Naive thymus-derived CD4-positive, alpha-beta T cell (primary cell): ENCODE data around the gene MUC15. TPM values are rescaled to one million over a fixed set of nuclear protein-coding genes. Genes with fewer than 3 reads are reported as not detected.

Source experiments
- ATAC-seq: fragments of 150-1000 bp; cut with Tn5 transposase; 2 replicates; pipeline ENCODE4 v1.10.0; 2021; ENCODE audit warnings: mild to moderate bottlenecking, moderate library complexity
- CTCF ChIA-PET: fragments of 350-600 bp; sonication (Branson Sonifier 250); formaldehyde crosslinking; loops from one replicate; lab custom pipeline; 2021; ENCODE audit warnings: antibody characterized with exemption; lab: Charles Lee
- POLR2A ChIA-PET: fragments of 350-600 bp; sonication (Branson Sonifier 250); formaldehyde crosslinking; loops from one replicate; lab custom pipeline; 2021; ENCODE audit warnings: antibody characterized with exemption, inconsistent platforms; lab: Charles Lee
- DNase-seq, 9 donors: peaks; one replicate each; pipeline versions ENCODE4 v3.0.0 to v3.0.0-alpha.2; 2020 to 2022; ENCODE audit warnings: mixed read lengths in 1 of 9
- H3K27ac ChIP-seq: one replicate; pipeline ENCODE4 v1.7.0; 2013; ENCODE audit warnings: mild to moderate bottlenecking, low read depth, low read length, moderate library complexity
- H3K27me3 ChIP-seq, 2 donors: one replicate each; pipeline ENCODE4 v1.7.0; 2013; ENCODE audit warnings: low read length in 2 of 2, mild to moderate bottlenecking in 2 of 2, moderate library complexity in 2 of 2; ENCODE audit not compliant: control insufficient read depth in 2 of 2, insufficient read depth in 2 of 2
- H3K36me3 ChIP-seq, 3 experiments: 1 replicate in 2 of 3; 2 replicates in 1 of 3; pipeline ENCODE4 v1.7.0; 2013; ENCODE audit warnings: low read length in 3 of 3, mild to moderate bottlenecking in 3 of 3, moderate library complexity in 1 of 3; ENCODE audit not compliant: insufficient read depth in 3 of 3, control insufficient read depth in 2 of 3
- H3K4me1 ChIP-seq, 2 donors: one replicate each; pipeline ENCODE4 v1.7.0; 2013; ENCODE audit warnings: low read length in 2 of 2, mild to moderate bottlenecking in 2 of 2, moderate library complexity in 1 of 2; ENCODE audit not compliant: control insufficient read depth in 2 of 2, insufficient read depth in 2 of 2
- H3K4me3 ChIP-seq: 2 replicates; pipeline ENCODE4 v1.7.0; 2013; ENCODE audit warnings: mild to moderate bottlenecking, low read length
- H3K9me3 ChIP-seq, 3 experiments: 1 replicate in 2 of 3; 2 replicates in 1 of 3; pipeline ENCODE4 v1.7.0; 2013; ENCODE audit warnings: low read length in 3 of 3; ENCODE audit not compliant: control insufficient read depth in 2 of 3
- H3K27ac Mint-ChIP-seq, 9 donors: one replicate each; pipeline ENCODE4 v1.8.0; 2020 to 2022; ENCODE audit warnings: mixed read lengths in 9 of 9, mild to moderate bottlenecking in 8 of 9, moderate library complexity in 5 of 9, inconsistent platforms in 2 of 9
- H3K27me3 Mint-ChIP-seq, 5 donors: one replicate each; pipeline ENCODE4 v1.8.0; 2021 to 2022; ENCODE audit warnings: mixed read lengths in 5 of 5, mild to moderate bottlenecking in 1 of 5
- H3K36me3 Mint-ChIP-seq, 5 donors: one replicate each; pipeline ENCODE4 v1.8.0; 2020 to 2022; ENCODE audit warnings: mixed read lengths in 5 of 5, mild to moderate bottlenecking in 3 of 5, inconsistent platforms in 1 of 5
- H3K4me1 Mint-ChIP-seq, 7 donors: one replicate each; pipeline ENCODE4 v1.8.0; 2020 to 2022; ENCODE audit warnings: mixed read lengths in 7 of 7, mild to moderate bottlenecking in 3 of 7, inconsistent platforms in 1 of 7
- H3K4me3 Mint-ChIP-seq, 10 donors: one replicate each; pipeline ENCODE4 v1.8.0; 2020 to 2022; ENCODE audit warnings: mild to moderate bottlenecking in 10 of 10, mixed read lengths in 10 of 10, moderate library complexity in 6 of 10, inconsistent platforms in 2 of 10
- H3K9me3 Mint-ChIP-seq, 11 donors: one replicate each; pipeline ENCODE4 v1.8.0; 2020 to 2022; ENCODE audit warnings: mixed read lengths in 11 of 11, mild to moderate bottlenecking in 4 of 11, inconsistent platforms in 1 of 11, moderate library complexity in 1 of 11
- intact Hi-C, 2 donors: fragments of 100-400 bp; cut with micrococcal nuclease; formaldehyde crosslinking; loops; one replicate each; pipeline ENCODE4 v1.15.1; 2023
- polyA plus RNA-seq, 2 donors: library from polyadenylated mRNA; unstranded; fragments of 300-500 nt; fragmentation: Illumina TruSeq; gene quantifications; one replicate each; pipeline ENCODE4 v1.2.3, GENCODE V29; 2021
- total RNA-seq, 6 experiments: library from RNA in 5 of 6; stranded (reverse) in 5 of 6; gene quantifications; 1 replicate in 5 of 6; 2 replicates in 1 of 6; pipeline ENCODE4 v1.2.3 and lab custom pipeline; 2021 to 2026

The MUC15 gene
- total and polyA plus RNA-seq, 7 experiments from 2014 or later = not detected

- no peak overlapping the region for H3K27ac Mint-ChIP-seq
- peaks cover 0 to 4% (median 0%) of the 10 kb centered on the region in 5 donors for H3K27me3 Mint-ChIP-seq
- Histone ChIP-seq H3K27ac (no peak overlapping the region), H3K36me3 (no peaks in the 10 kb centered on the region), H3K4me1 (no peaks in the 10 kb centered on the region), H3K4me3 (no peak overlapping the region), H3K9me3 (no peaks in the 10 kb centered on the region), H3K27me3 (no peaks in the 10 kb centered on the region)
- ATAC-seq (no peak), DNase-seq (no peak)
- CTCF ChIA-PET = no interaction called here
- intact Hi-C loops = no loop called here
- POLR2A ChIA-PET = no interaction called here
- H3K4me1 Mint-ChIP-seq = no peaks in the 10 kb centered on the region
- peaks cover 0 to 3% (median 0%) of the 10 kb centered on the region in 11 donors for H3K9me3 Mint-ChIP-seq
- H3K36me3 Mint-ChIP-seq = no peaks in the 10 kb centered on the region
- H3K4me3 Mint-ChIP-seq = no peak overlapping the region
Measured at GRCh38 chr11:26575946-26576345, 3.9 kb upstream of the MUC15 start.

GRCh38 chr11:26573896-26574295 lies 1.8 kb upstream of the MUC15 start:
- H3K27ac Mint-ChIP-seq = no peak overlapping the region
- ATAC-seq (no peak), DNase-seq (no peak)
- POLR2A ChIA-PET = no interaction called here
- intact Hi-C loops = no loop called here
- Histone ChIP-seq H3K27ac (no peak overlapping the region), H3K4me3 (no peak overlapping the region), H3K4me1 (no peaks in the 10 kb centered on the region), H3K9me3 (no peaks in the 10 kb centered on the region), H3K27me3 (no peaks in the 10 kb centered on the region), H3K36me3 (no peaks in the 10 kb centered on the region)
- CTCF ChIA-PET = no interaction called here
- H3K9me3 Mint-ChIP-seq = peaks cover 0 to 3% (median 0%) of the 10 kb centered on the region in 11 donors
- peaks cover 0 to 4% (median 0%) of the 10 kb centered on the region in 5 donors for H3K27me3 Mint-ChIP-seq
- H3K4me3 Mint-ChIP-seq = no peak overlapping the region
- no peaks in the 10 kb centered on the region for H3K4me1 Mint-ChIP-seq
- H3K36me3 Mint-ChIP-seq = no peaks in the 10 kb centered on the region

GRCh38 chr11:26572770-26573402 lies 823 bp upstream of the MUC15 start:
- no peak overlapping the region for H3K4me3 ChIP-seq
- CTCF ChIA-PET = no interaction called here
- H3K9me3 Mint-ChIP-seq = peaks cover 0 to 3% (median 0%) of the 10 kb centered on the region in 11 donors
- no peaks in the 10 kb centered on the region for H3K4me1 Mint-ChIP-seq
- H3K36me3 ChIP-seq = no peaks in the 10 kb centered on the region
- no peaks in the 10 kb centered on the region for H3K36me3 Mint-ChIP-seq
- H3K27me3 ChIP-seq = no peaks in the 10 kb centered on the region
- no peaks in the 10 kb centered on the region for H3K4me1 ChIP-seq
- no peak overlapping the region for H3K27ac ChIP-seq
- ATAC-seq (no peak), DNase-seq (no peak)
- intact Hi-C loops = no loop called here
- no peaks in the 10 kb centered on the region for H3K9me3 ChIP-seq
- H3K4me3 Mint-ChIP-seq = no peak overlapping the region
- no peak overlapping the region for H3K27ac Mint-ChIP-seq
- POLR2A ChIA-PET = no interaction called here
- H3K27me3 Mint-ChIP-seq = peaks cover 0 to 4% (median 0%) of the 10 kb centered on the region in 5 donors

- H3K27ac ChIP-seq = no peak overlapping the region
- intact Hi-C loops = no loop called here
- Mint-ChIP-seq H3K36me3 (no peaks in the 10 kb centered on the region), H3K27ac (no peak overlapping the region), H3K4me1 (no peaks in the 10 kb centered on the region), H3K4me3 (no peak overlapping the region), H3K9me3 (peaks cover 0 to 12% (median 2%) of the 10 kb centered on the region in 11 donors), H3K27me3 (peaks cover 0 to 4% (median 0%) of the 10 kb centered on the region in 5 donors)
- no peaks in the 10 kb centered on the region for H3K27me3 ChIP-seq
- H3K36me3 ChIP-seq = no peaks in the 10 kb centered on the region
- CTCF ChIA-PET = no interaction called here
- DNase-seq = no peak
- no peaks in the 10 kb centered on the region for H3K9me3 ChIP-seq
- H3K4me1 ChIP-seq = no peaks in the 10 kb centered on the region
- no peak overlapping the region for H3K4me3 ChIP-seq
- POLR2A ChIA-PET = no interaction called here
- ATAC-seq = no peak
Measured at GRCh38 chr11:26569646-26570045, 2.4 kb downstream of the MUC15 start.

GRCh38 chr11:26558190-26558589 lies 13.9 kb downstream of the MUC15 start:
- ChIA-PET POLR2A (no interaction called here), CTCF (no interaction called here)
- no peak for ATAC-seq
- Histone ChIP-seq H3K27ac (no peak overlapping the region), H3K4me3 (no peak overlapping the region), H3K36me3 (no peaks in the 10 kb centered on the region), H3K27me3 (no peaks in the 10 kb centered on the region), H3K9me3 (no peaks in the 10 kb centered on the region), H3K4me1 (no peaks in the 10 kb centered on the region)
- Mint-ChIP-seq H3K36me3 (no peaks in the 10 kb centered on the region), H3K9me3 (peaks cover 0 to 15% (median 0%) of the 10 kb centered on the region in 11 donors), H3K27me3 (no peaks in the 10 kb centered on the region), H3K4me1 (no peaks in the 10 kb centered on the region), H3K4me3 (no peak overlapping the region), H3K27ac (no peak overlapping the region)
- intact Hi-C loops = no loop called here
- no peak for DNase-seq

- H3K27ac Mint-ChIP-seq = no peak overlapping the region
- ChIA-PET CTCF (no interaction called here), POLR2A (no interaction called here)
- Histone ChIP-seq H3K4me1 (no peaks in the 10 kb centered on the region), H3K27me3 (no peaks in the 10 kb centered on the region), H3K36me3 (no peaks in the 10 kb centered on the region), H3K4me3 (no peak overlapping the region), H3K27ac (no peak overlapping the region), H3K9me3 (no peaks in the 10 kb centered on the region)
- no peak for ATAC-seq
- no peaks in the 10 kb centered on the region for H3K36me3 Mint-ChIP-seq
- no peaks in the 10 kb centered on the region for H3K27me3 Mint-ChIP-seq
- DNase-seq = no peak
- H3K4me1 Mint-ChIP-seq = no peaks in the 10 kb centered on the region
- H3K4me3 Mint-ChIP-seq = no peak overlapping the region
- H3K9me3 Mint-ChIP-seq = peaks cover 0 to 15% (median 0%) of the 10 kb centered on the region in 11 donors
- intact Hi-C loops = no loop called here
Measured at GRCh38 chr11:26557666-26558065, 14.4 kb downstream of the MUC15 start.

GRCh38 chr11:26556582-26556981 lies 15.5 kb downstream of the MUC15 start:
- Mint-ChIP-seq H3K4me1 (no peaks in the 10 kb centered on the region), H3K27ac (no peak overlapping the region), H3K4me3 (no peak overlapping the region), H3K9me3 (peaks cover 0 to 16% (median 2%) of the 10 kb centered on the region in 11 donors), H3K36me3 (no peaks in the 10 kb centered on the region), H3K27me3 (no peaks in the 10 kb centered on the region)
- Histone ChIP-seq H3K36me3 (no peaks in the 10 kb centered on the region), H3K4me1 (no peaks in the 10 kb centered on the region), H3K27ac (no peak overlapping the region), H3K27me3 (no peaks in the 10 kb centered on the region), H3K4me3 (no peak overlapping the region), H3K9me3 (no peaks in the 10 kb centered on the region)
- POLR2A ChIA-PET = no interaction called here
- DNase-seq = no peak
- CTCF ChIA-PET = no interaction called here
- intact Hi-C loops = no loop called here
- ATAC-seq = no peak
